ENCODE measurements around the gene PLA2G5.
"Not testable (repeated sequence)": the region's sequence is repeated elsewhere in the genome, so short reads cannot be mapped to it uniquely, and the experiment has no call there.

The PLA2G5 gene

DNA sequence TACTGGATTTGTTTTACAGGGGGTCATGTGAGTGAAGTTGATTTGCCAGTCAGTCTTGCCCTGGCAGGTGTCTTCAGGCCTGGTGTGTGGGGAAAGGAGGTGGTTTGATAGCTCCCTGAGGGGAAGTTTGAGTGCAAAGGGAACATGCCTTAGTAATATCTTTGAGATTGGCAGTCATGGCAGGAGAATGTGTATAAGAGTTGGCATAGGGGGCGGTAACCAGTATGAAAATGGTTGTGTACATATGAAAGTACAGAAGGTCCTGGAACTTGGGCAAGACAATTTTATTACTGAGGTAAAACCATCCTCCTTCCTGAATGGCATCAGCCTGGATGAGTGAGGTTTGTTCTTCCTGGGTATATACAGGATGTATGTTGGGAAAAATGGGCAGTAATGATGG is 37.6 kb upstream of the PLA2G5 start:
- no peak overlapping the region for H3K4me3 ChIP-seq (ENCODE audit: low read depth, low read length)
- TF ChIP-seq, protein P1, sequence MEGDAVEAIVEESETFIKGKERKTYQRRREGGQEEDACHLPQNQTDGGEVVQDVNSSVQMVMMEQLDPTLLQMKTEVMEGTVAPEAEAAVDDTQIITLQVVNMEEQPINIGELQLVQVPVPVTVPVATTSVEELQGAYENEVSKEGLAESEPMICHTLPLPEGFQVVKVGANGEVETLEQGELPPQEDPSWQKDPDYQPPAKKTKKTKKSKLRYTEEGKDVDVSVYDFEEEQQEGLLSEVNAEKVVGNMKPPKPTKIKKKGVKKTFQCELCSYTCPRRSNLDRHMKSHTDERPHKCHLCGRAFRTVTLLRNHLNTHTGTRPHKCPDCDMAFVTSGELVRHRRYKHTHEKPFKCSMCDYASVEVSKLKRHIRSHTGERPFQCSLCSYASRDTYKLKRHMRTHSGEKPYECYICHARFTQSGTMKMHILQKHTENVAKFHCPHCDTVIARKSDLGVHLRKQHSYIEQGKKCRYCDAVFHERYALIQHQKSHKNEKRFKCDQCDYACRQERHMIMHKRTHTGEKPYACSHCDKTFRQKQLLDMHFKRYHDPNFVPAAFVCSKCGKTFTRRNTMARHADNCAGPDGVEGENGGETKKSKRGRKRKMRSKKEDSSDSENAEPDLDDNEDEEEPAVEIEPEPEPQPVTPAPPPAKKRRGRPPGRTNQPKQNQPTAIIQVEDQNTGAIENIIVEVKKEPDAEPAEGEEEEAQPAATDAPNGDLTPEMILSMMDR (IDR thresholded peaks at IDR 0.05; ENCODE audit: low read depth, low read length) = no peak

DNA sequence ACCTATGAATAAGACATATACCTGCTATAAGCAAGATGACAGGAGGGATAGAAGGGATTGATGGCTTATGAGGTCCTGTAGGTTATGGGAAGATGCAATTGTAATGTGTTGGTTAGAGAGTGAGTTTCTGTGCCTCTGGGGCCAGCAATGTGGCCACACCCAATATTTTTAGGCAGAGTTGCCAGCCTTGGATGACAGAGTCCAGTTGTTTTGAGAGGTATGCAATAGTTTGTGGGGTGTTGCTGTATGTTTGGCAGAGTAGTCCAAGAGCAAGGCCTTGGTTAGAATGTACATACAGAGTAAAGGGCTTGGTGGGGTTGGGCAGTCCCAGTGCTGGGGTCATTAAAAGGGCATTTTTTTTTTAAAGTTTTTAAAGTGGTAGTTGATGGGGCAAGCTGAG is 36.6 kb upstream of the PLA2G5 start:
- TF ChIP-seq, protein P1 (IDR thresholded peaks at IDR 0.05; ENCODE audit: low read depth, low read length) = no peak
- no peak overlapping the region for H3K4me3 ChIP-seq (ENCODE audit: low read depth, low read length)

DNA sequence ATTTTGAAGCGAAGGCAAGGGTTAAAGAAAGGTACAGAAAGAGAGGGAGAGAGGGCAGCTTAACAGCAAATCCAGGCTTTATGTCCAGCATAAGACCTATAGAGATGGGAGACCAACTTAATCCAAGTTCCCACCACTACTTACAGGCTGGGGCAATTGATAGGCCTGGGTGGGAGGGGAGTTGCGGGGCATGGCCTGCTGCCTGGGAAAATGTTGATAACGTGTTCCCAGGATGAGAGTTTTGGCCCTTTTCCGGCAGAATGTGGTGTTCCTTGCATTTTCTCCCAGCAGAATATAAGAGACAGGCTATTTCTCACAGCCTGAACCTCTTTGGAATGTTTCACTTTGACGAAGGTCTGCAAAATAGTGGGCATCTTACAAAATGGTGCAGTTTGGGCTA is 34.9 kb upstream of the PLA2G5 start:
- TF ChIP-seq, protein P1 (IDR thresholded peaks at IDR 0.05; ENCODE audit: low read depth, low read length) = no peak

DNA sequence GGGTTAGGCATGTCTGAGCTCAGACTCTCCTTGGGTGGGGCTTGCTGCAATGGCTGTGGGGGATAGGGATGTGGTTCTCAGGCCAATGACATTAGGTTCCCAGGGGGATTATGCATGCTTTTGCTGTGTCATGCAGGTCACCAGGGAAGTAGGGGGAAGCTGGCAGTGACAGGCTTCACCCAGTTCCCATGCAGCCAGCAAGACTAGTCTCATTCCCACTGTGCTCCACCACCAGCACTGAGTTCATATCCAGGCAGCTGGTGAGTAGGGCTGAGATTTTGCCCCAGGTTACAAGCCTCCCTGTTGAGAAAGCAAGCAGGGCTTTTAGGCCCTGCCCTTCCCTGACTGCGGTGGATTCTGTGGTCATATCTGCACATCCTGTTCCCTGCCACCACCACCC is 32.1 kb upstream of the PLA2G5 start:
- TF ChIP-seq, protein P1 (IDR thresholded peaks at IDR 0.05; ENCODE audit: low read depth, low read length) = no peak
- no peak overlapping the region for H3K4me3 ChIP-seq (ENCODE audit: low read depth, low read length)

More for the DNA sequence above, 34.9 kb upstream of the PLA2G5 start:
- H3K4me3 ChIP-seq (ENCODE audit: low read depth, low read length) = no peak overlapping the region

DNA sequence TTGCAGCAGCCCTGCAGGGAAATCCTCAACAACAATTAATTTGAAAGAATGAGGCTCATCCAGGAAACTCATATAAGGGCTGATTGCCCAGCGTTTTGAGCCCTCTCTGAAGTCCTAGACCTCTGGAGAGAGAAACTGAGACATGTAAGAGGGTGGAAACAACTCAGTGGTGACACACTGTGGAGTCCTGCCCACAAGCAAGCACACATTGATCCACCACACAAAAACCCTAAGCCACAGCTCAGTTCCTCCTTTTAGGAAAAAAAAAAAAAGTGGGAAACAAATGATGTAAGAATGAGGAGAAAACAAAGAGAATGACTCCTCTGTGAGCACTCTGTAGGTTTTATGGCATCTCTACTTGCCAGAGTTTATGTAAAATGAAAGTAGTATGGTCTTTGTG is 22.9 kb upstream of the PLA2G5 start:
- no peak overlapping the region for H3K4me3 ChIP-seq (ENCODE audit: low read depth, low read length)
- TF ChIP-seq, protein P1 (IDR thresholded peaks at IDR 0.05; ENCODE audit: low read depth, low read length) = no peak

DNA sequence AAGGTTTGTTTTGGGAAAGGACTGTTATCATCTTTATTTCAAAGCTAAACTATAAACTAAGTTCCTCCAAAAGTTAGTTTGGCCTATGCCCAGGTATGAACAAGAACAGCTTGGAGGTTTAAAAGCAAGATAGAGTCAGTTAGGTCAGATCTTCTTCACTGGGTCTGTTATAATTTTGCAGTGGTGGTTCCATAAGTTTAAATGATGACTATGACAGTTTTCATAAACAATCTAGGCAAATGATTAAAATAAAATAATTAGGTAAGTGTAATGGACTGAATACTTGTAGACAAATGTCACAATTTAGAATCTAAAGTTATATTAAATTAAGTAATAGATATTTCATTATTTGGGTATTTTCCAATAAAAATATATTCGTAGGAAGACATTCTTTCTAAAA is 21.4 kb upstream of the PLA2G5 start:
- TF ChIP-seq, protein P1 (IDR thresholded peaks at IDR 0.05; ENCODE audit: low read depth, low read length) = no peak
- H3K4me3 ChIP-seq (ENCODE audit: low read depth, low read length) = no peak overlapping the region

DNA sequence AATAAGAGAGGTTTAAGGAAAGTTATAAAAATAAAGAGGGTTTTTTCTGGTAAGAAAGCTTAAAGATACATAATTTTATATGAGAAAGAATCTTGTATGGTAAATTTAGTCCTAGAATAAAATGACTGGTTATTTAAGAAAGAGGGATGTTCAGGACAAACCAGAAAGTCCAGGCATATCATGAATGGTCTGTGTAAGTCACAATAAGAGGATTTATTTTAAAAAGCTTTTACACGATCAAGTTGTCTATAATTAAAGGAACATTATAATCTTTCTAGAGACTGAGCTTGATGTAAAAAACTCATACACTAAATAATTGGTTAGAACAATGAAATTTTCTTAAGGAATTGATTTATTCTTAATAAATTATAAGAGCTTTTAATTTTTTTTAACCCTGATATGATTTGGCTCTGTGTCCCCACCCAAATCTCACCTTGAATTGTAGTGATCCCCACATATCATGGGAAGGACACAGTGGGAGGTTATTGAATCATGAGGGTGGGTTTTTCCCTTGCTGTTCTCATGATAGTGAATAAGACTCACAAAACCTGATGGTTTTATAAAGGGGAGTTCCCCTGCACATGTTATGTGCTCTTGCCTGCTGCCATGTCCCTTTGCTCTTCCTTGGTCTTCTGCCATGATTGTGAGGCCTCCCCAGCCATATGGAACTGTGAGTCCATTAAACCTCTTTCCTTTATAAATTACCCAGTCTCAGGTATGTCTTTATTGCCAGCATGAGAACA is 20.8 kb upstream of the PLA2G5 start:
- H3K4me3 ChIP-seq (ENCODE audit: low read depth, low read length) = not testable (repeated sequence)
